Cardiac septum (tissue), 1 donor: ENCODE results near the gene PANX2. TPM values are rescaled to one million over a fixed set of nuclear protein-coding genes. Genes with fewer than 3 reads are reported as not detected.

Experiments used
- DNase-seq: peaks from one replicate; pipeline ENCODE4 v3.0.0-alpha.2; 2020; ENCODE audit warnings: low spot score
- intact Hi-C: fragments of 100-400 bp; cut with DNase I; formaldehyde crosslinking; loops from one replicate; pipeline ENCODE4 v1.14.0; 2022
- total RNA-seq: library from RNA; stranded (reverse); fragmentation: NEBNext Ultra II Directional; extraction: Animal tissue kit (Norgen Biotek cat#: 25700); gene quantifications from one replicate; pipeline ENCODE4 v1.2.1, GENCODE V29; 2021
- donor health status: DM: no; HTN: no; CAD: no.

PANX2 gene
- total RNA-seq, 1 donor from 2014 or later: 0.30 TPM

- intact Hi-C loops: no loop called here
- no peak for DNase-seq
Observed at GRCh38 chr22:50220603-50221409, 50.3 kb downstream of the PANX2 start.

- intact Hi-C loops: no loop called here
- no peak for DNase-seq
Observed at GRCh38 chr22:50221410-50222300, 51.1 kb downstream of the PANX2 start.

DNA sequence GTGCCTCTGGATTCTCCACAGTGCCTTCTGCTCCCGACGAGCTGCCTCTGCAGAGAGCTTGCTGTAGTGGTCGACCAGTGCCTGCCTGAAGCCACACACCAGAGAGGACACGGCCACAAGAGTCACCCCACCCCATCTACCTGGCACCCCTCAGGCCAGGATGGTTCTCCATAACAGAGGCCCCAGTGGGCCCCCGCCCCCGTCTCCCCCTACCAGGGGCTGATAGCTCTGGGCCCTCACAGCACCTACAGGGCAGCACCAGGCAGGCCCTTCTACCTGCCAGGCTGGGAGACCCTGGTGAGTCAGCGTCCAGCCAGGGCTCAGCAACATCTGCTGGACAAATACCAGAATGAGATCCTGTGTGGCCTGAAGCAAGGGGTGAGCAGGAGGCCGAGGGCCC lies 52.0 kb downstream of the PANX2 start:
- no peak for DNase-seq
- intact Hi-C loops: no loop called here

DNA sequence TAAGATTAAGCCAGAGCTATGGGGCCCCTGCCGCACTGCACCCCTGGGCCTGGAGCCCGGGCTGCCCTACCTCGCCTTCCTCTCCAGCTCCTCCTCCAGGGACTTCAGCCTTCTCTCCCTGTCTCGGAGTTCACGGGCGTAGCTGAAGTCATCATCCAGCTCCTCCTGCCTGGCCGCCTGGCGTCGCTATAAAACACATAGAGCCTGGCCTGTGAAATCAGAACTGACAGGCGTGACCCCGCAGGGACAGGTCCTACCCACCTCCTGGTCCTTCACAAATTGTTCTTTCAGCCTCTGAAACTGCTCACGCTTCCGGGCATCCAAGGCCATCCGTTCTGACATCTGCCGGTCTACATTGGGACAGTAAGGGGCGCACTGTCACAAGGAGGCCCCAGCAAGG lies 53.5 kb downstream of the PANX2 start:
- intact Hi-C loops: no loop called here
- DNase-seq: no peak

DNA sequence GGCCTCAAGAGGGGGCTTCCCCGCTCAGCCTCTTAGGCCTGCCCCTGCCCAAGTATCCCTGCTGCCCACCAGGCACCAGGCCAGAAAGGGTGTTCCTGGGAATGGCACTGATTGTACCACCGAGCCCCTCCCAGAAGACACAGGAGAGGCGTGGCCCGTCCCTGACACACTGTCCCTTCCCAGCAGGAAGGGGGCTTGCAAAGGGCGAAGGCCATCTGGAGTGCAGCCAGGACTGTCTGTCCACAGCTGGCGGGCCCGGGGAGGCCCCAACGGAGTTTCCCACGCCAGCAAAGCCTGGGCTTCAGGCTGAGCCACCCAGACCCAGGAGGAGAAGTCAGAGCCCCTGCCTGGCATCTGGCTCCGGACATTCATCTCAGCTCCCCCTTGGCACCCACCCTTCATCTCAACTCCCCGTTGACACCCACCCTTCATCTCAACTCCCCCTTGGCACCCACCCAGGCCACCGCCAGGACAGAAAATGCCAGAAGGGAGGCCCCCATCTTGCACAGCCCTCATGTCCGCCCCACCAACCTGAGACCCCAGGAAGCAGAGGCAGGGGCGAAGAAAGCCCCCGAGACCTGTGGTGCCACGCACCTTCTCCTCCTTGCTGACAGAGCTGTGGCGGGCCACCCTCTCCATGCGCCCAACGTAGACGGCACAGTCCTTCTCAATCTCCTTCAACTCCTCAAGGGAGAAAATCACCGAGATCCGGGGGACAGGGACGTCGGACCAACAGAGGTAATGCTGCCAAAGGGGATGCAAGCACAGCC lies 54.9 kb downstream of the PANX2 start:
- intact Hi-C loops: no loop called here
- DNase-seq: no peak

GRCh38 chr22:50226063-50226874 lies 55.7 kb downstream of the PANX2 start:
- no peak for DNase-seq
- intact Hi-C loops: no loop called here

- no peak for DNase-seq
- intact Hi-C loops: no loop called here
Observed at GRCh38 chr22:50226875-50227165, 56.3 kb downstream of the PANX2 start.

DNA sequence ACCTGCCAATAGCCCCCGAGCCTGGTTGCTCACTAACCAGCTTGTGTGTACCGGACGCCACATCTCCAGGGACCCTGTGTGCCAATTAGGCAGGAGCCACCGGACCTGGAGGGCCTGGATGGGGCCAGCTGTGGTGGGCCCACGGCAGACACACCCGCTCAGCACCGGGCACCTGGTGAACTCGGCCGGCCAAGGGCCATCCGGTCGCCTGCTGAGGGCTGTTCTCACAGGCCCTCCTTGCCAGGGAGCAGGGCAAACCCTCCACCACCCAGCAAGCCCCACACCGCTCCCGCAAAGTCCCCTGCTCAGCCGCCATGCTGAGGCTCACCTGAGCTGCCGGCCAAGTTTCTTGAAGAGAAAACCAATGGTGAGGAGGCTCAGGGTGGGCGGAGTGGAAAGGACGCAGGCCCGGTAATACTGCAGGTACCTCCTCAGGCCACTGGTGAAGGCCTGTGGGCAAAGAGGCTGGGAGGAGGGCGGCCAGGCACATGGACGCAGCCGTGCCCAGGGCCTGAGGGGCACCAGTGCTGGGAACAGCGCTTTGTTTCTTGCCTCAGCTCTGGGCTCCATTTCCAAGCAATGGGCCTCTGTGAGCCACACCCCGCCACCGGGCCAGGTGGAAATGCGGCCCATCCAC lies 57.2 kb downstream of the PANX2 start:
- DNase-seq: no peak
- intact Hi-C loops: no loop called here

DNA sequence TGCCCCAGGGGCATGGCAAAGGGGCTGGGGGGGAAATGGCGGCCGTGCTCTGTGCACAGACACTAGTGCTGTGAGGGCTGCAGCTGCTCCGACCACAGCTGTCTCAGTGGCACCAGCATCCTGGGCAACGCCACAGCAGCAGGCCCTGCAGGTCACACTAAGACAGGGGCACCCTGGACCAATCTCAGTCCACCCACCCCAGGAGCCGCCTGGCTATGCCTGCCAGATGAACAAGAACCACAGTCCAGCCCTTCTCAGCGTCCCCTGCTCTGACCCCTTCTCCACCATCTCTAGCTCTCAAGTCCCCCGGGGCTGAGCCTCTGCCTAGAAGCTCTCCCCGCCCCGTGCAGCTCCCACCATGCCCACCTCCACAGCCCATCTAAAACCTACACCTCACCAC lies 57.8 kb downstream of the PANX2 start:
- no peak for DNase-seq
- intact Hi-C loops: no loop called here

GRCh38 chr22:50229370-50229769 lies 58.8 kb downstream of the PANX2 start:
- intact Hi-C loops: no loop called here
- no peak for DNase-seq

Other genes starting within 250 kb of the PANX2 start
- gene PIM3, start 210.0 kb upstream of the PANX2 start, total RNA-seq: 31.3 TPM
- gene IL17REL, start 158.0 kb upstream of the PANX2 start, total RNA-seq: not detected
- not detected for gene TTLL8, start 112.4 kb upstream of the PANX2 start, total RNA-seq
- gene MLC1, start 85.3 kb upstream of the PANX2 start, total RNA-seq: 0.13 TPM
- 0.46 TPM for gene MOV10L1, start 80.7 kb upstream of the PANX2 start, total RNA-seq
- 20.1 TPM for gene TRABD, start 15.2 kb downstream of the PANX2 start, total RNA-seq
- gene SELENOO, start 30.3 kb downstream of the PANX2 start, total RNA-seq: 12.7 TPM
- gene TUBGCP6, start 74.3 kb downstream of the PANX2 start, total RNA-seq: 22.8 TPM
- 13.1 TPM for gene HDAC10, start 80.5 kb downstream of the PANX2 start, total RNA-seq
- 32.5 TPM for gene MAPK12, start 91.0 kb downstream of the PANX2 start, total RNA-seq
- 11.7 TPM for gene MAPK11, start 99.6 kb downstream of the PANX2 start, total RNA-seq
- 85.7 TPM for gene PLXNB2, start 136.9 kb downstream of the PANX2 start, total RNA-seq
- gene DENND6B, start 156.3 kb downstream of the PANX2 start, total RNA-seq: 2.8 TPM
- 37.1 TPM for gene PPP6R2, start 172.6 kb downstream of the PANX2 start, total RNA-seq